ENCODE data around the gene DHH.

DNA sequence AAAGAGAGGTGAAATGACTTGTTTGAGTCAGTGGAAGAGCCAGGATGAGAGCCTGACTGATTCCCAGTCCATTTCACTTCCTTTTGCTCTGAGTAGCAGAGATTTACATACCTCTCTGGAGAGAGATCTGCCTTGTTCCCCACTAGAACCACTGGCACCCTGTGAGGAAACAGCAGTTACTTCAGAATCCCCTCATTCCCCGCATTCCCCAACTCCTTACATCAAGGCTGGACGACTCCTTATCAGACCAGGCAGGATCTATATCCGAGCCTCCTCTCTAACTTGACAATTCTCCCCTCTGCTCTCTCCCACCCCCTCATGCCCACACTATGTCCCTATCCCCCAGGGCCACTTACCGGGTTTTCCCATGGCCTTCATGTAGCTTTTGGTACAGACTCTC lies 28.5 kb downstream of the DHH start:
- TF ChIP-seq, protein P1, sequence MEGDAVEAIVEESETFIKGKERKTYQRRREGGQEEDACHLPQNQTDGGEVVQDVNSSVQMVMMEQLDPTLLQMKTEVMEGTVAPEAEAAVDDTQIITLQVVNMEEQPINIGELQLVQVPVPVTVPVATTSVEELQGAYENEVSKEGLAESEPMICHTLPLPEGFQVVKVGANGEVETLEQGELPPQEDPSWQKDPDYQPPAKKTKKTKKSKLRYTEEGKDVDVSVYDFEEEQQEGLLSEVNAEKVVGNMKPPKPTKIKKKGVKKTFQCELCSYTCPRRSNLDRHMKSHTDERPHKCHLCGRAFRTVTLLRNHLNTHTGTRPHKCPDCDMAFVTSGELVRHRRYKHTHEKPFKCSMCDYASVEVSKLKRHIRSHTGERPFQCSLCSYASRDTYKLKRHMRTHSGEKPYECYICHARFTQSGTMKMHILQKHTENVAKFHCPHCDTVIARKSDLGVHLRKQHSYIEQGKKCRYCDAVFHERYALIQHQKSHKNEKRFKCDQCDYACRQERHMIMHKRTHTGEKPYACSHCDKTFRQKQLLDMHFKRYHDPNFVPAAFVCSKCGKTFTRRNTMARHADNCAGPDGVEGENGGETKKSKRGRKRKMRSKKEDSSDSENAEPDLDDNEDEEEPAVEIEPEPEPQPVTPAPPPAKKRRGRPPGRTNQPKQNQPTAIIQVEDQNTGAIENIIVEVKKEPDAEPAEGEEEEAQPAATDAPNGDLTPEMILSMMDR (IDR thresholded peaks at IDR 0.05; ENCODE audit: low read depth, low read length), result no peak
- no peak for TF ChIP-seq EZH2phosphoT487 (IDR thresholded peaks at IDR 0.05; ENCODE audit: low read depth)
